Inflammatory macrophage treated with lipopolysaccharide for 4 hours (primary cell): Measurements from ENCODE around the gene MAPK8IP1.
"Not testable (repeated sequence)": the region's sequence is repeated elsewhere in the genome, so short reads cannot be mapped to it uniquely, and the experiment has no call there.

Experiments used
- DNase-seq: peaks from one replicate; pipeline ENCODE4 v3.0.0-alpha.2; 2020

Gene MAPK8IP1

GRCh38 chr11:45885274-45885920 lies at the start of gene MAPK8IP1:
Gene MAPK8IP1 (plus strand): TSS chr11:45885651. CDS start chr11:45885821, 170 bp downstream.
- peak; percentile 20 for DNase-seq

DNA sequence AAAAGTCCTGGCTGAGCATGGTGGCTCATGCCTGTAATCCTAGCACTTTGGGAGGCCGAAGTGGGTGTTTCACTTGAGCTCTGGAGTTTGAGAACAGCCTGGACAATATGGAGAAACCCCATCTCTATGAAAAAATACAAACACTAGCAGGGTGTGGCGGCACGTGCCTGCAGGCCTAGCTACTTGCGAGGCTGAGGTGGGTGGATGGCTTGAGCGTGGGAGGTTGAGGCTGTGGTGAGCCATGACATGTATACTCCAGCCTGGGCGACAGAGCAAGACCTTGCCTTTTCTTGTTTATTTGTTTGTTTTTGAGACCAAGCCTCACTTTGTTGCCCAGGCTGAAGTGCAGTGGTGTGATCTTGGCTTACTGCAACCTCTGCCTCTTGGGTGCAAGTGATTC lies 46.2 kb upstream of the MAPK8IP1 start:
- no peak for DNase-seq

GRCh38 chr11:45840251-45840650 lies 45.2 kb upstream of the MAPK8IP1 start:
- DNase-seq: not testable (repeated sequence)

GRCh38 chr11:45843158-45843924 lies 42.1 kb upstream of the MAPK8IP1 start:
- DNase-seq: peak; percentile 84

DNA sequence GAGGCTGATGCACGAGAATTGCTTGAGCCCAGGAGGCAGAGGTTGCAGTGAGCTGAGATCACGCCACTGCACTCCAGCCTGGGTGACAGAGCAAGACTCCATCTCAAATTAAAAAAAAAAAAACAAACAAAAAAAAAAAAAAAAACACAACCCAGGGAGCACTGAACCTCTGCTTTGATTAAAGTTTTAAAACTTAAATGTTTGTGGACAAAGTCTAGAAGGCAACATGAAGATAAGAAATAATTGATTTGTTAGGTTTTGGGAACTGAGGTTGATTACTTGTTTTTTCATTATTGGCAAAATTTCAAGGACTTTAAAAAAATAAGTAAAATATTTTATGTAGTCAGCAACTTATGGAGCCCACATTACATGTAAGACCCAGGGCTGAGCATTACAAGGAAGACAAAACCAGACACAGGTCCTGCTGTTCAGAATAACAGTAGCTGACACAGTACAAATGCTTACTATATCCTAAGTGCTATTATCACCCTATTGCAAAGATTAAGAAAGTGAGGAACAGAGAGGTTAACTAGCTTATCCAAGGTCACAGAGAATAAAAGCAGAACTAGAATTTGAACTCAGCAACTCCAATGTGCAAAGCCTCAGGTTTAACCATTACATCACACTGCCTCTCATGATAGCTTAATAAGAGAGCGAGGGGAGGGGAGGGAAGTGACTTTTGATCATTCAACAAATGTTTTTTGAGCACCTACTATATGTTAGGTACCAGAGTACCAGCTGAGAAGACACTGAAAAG lies 40.5 kb upstream of the MAPK8IP1 start:
- DNase-seq: peak; percentile 49

GRCh38 chr11:45846174-45846675 lies 39.2 kb upstream of the MAPK8IP1 start:
- DNase-seq: no peak

DNA sequence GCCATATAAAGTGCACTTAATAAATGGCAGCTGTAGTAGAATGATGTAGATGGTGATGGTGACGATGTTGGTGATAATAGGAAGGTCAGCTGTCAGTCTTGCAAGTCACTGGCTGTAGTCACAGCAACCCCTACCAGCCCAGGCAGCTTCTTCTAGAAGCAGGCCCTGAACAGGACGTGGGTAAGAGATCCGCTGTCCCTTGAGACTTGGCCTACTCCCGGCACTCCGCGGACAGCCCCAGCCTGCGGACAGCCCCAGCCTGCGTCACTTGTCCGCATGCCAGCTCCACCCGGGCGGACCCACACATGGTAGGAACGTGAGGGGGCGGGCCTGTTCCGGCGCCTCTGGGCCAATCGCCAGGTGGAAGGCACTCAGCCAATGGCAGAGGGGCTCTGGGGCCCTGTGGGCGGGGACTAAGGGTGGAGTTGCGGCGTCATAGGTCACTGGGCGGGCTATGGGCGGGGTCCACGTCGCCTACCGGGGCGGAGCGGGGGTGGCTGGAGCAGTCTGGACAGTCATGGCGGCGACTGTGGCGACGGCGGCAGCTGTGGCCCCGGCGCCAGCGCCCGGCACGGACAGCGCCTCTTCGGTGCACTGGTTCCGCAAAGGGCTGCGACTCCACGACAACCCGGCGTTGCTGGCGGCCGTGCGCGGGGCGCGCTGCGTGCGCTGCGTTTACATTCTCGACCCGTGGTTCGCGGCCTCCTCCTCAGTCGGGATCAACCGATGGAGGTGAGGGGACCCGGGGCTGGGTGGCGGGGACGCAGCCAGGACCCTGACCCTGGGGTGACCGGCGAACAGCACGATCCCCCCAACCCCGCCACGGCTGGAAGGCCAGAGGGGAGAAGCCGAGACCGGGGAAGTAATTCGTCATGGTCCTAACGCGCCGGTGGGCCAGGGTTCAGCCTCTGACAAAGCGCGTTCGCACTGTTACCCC lies 38.2 kb upstream of the MAPK8IP1 start, which contains the start of gene CRY2:
Gene CRY2 (plus strand): TSS at position 502 of the 937 bp plus-strand sequence. CDS start 16 bp downstream, at position 518.
- peak; percentile 100 for DNase-seq

GRCh38 chr11:45847911-45848316 lies 37.5 kb upstream of the MAPK8IP1 start:
- peak; percentile 45 for DNase-seq

GRCh38 chr11:45848654-45849081 lies 36.8 kb upstream of the MAPK8IP1 start:
- DNase-seq: no peak

DNA sequence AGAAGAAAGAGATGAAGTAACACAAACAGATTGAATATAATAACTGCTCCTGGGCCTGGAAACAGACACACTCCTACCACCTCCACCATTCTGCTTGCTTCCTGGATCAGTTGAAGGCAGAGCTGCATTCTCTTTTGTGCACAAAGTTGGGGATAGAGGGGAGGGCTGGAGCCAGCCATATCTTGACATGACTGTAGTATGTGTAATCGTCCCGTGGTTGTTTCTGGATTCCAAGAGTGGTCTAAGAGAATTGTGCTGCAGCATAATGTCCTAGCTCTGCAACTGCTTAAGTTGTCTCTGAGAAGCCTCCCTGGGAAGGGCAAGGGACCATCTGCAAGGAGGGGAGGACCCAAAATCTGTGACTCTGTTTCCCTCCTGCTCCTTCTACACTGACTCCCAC lies 35.0 kb upstream of the MAPK8IP1 start:
- DNase-seq: no peak

DNA sequence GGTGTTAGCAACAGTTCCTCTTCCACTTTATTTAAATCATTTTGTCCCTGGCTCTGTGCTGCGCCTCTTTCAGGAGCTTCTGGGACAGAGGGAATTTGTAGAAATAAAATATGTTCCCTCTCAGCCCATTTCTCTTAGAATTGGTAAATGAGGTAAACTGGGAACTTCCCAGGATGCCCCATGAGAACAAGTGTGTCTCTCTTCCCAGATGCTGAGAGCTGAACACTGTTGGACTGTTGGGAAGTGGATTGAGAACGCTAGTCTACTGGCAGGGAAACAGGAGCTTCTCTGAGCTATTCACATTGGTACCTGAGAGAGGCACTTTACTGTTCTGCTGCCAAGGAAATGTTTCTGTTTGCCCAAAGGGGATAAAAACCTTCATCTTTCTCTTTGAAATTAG lies 34.2 kb upstream of the MAPK8IP1 start:
- DNase-seq: no peak

- DNase-seq: no peak
Measured at GRCh38 chr11:45852018-45852711, 33.3 kb upstream of the MAPK8IP1 start.

DNA sequence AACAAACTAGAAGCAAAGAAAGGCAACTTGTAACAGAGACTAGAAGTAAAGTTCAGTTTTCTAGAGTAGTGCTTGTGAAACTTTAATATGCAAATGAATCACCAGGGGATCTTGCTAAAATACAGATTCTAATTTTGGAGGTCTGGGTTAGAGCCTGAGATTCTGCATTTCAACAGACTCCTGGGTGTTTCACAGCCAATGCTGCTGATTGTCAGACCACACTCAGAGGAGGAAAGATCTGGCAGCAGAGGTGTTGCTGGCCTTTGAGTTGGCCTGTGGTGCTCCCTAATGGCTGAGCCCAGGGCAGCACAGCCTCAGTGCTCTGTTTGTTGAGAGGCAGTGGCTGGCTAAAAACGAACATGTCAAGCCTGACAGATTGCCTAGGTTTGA lies 32.7 kb upstream of the MAPK8IP1 start:
- peak; percentile 21 for DNase-seq

DNA sequence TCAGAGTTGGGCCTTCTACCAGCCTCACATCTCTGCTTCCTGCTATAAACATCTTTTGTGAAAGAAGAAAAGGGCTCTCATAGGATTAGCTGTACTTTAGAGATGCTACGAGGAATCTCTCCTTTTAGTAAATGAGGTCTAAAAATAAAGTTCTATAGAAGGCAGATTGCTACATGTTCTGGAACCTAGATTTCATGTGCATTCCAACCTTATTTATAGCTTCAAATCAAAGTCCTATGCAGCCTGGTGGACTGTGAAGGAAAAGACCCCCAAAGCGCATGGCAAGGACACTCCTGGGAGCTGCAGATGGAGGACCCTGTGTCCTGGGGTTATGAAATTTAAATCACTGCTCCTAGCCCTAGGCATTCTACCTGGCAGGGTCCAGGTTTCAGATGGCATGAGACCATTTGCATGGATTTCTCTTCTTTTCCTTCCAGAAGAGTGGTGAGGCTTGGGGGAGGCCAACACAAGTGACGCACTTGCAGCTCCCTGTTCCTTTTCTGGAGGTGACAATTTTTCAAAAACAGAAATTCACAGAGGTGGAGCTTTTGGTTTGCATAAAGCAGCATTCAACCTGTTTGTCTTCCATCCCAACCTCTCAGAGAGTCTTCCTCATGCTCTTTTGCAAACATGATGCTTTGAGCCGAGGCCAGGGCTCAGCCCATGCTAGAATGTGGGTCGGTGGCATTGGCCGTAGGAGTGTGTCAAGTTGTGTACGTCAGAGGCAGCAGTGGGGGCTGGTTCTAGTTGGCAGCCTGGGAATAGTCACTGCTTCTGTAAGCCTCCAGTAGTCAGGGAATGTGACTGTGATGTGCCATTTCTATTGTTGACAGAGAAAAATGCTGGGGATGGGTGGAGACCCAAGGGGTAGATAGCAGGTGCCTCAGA lies 31.9 kb upstream of the MAPK8IP1 start:
- DNase-seq: no peak

DNA sequence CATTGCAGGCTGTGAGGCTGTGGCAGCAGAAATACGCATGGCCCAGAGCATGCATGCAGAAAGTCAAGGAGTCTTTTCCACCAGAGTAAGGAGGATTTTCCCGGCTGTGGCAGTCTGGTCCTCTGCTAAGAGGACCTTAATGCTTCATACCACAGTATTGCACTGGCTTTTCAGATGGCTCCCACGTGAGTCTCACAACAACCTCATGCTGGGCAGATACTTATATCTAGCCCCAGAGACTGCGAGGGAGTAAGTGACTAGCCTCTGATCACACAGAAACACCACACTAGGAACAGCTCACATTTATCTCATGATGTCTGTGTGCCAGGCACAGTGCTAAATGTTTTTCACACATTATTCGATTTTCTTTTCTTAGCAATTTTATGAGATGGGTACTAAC lies 30.1 kb upstream of the MAPK8IP1 start:
- no peak for DNase-seq

DNA sequence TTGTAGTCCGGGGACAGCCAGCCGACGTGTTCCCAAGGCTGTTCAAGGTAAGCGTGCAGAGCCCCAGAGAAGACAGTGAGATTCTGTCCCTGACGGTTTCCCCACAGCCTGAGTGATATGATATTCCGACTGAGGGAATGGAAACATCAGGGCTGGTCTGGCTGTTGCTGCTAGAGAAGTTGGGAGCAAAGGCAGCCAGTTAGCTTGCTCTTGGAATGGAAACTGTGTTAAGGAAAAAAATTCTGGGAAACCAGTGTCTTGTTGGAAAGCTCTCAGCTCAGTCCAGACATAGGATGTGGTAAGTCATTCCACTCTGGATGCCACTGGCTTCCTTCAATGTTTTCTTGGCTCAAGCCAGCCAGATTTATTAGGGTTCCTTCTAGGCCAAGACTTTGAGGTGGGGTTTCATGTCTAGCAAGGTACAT lies 29.4 kb upstream of the MAPK8IP1 start:
- DNase-seq: no peak

- DNase-seq: peak; percentile 71
Measured at GRCh38 chr11:45857961-45858474, 27.4 kb upstream of the MAPK8IP1 start.

GRCh38 chr11:45858751-45859398 lies 26.6 kb upstream of the MAPK8IP1 start:
- no peak for DNase-seq

DNA sequence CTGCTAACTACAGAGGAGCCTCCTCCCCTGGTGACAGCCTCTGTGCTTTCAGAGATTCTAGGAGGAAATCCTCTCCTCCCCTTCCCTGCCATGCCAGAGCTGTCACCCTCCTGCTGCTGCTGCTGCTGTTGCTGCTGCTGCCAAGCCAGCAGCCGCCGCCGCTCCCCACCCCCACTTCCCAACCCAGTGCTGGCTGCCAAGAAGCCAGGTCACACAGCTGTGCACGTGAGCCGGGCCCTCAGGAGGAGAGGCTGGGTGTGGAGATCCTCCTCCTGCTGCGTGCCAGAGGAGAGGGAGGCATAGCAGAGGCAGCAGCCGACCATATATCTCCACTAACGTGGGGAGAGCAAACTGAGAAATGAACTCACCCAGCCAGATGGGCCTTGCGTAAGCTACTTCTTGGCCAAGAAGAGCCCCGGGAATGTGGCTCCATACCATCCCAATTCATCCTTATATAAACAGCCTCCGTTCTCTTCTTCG lies 25.8 kb upstream of the MAPK8IP1 start:
- no peak for DNase-seq
